Spinal cord (tissue), 10 donors: ENCODE results near the gene HUS1B. TPM values are rescaled to one million over a fixed set of nuclear protein-coding genes. Genes with fewer than 3 reads are reported as not detected.

Source experiments
- DNase-seq, 6 donors: peaks; one replicate each; pipeline versions ENCODE4 v3.0.0 to v3.0.0-alpha.2; 2013 to 2015; ENCODE audit warnings: low spot score in 6 of 6, low read depth in 4 of 6
- H3K27ac ChIP-seq: one replicate; pipeline ENCODE4 v1.5.1; 2013; ENCODE audit warnings: low read depth, low read length, control low read depth
- H3K27me3 ChIP-seq: one replicate; pipeline ENCODE4 v1.6.1; 2013; ENCODE audit warnings: low read length; ENCODE audit not compliant: control insufficient read depth, insufficient read depth
- H3K36me3 ChIP-seq: one replicate; pipeline ENCODE4 v1.6.1; 2013; ENCODE audit warnings: low read length; ENCODE audit not compliant: control insufficient read depth, insufficient read depth
- H3K4me1 ChIP-seq: one replicate; pipeline ENCODE4 v1.6.1; 2013; ENCODE audit warnings: low read length; ENCODE audit not compliant: control insufficient read depth, insufficient read depth
- H3K4me3 ChIP-seq: one replicate; pipeline ENCODE4 v1.5.1; 2013; ENCODE audit warnings: low read depth, low read length, control low read depth
- H3K9me3 ChIP-seq: one replicate; pipeline ENCODE4 v1.6.1; 2013; ENCODE audit warnings: low read length; ENCODE audit not compliant: control insufficient read depth, insufficient read depth
- WGBS: methylation state at CpG from one replicate; pipeline ENCODE4 v1.1.5; 2013; ENCODE audit warnings: missing lambda C conversion rate; ENCODE audit not compliant: insufficient coverage; 5-methylcytosine and 5-hydroxymethylcytosine counted together
- long read RNA-seq, 4 donors: transcript quantifications; one replicate each; lab custom pipeline, GENCODE V29; 2026
- polyA plus RNA-seq, 2 donors: library from polyadenylated mRNA; unstranded; fragments of 120-200 nt; gene quantifications; one replicate each; pipeline ENCODE4 v1.2.1, GENCODE V29; 2013; ENCODE audit not compliant: insufficient read length in 2 of 2
- total RNA-seq, 2 donors: library from RNA; depleted of rRNA in 1 of 2; stranded (reverse); fragments of 120-200 nt in 1 of 2; fragments of >200 nt in 1 of 2; gene quantifications; one replicate each; pipeline versions ENCODE4 v1.2.3 to v1.2.4, GENCODE V29; 2013 to 2014
- donor health status: healthy.

The HUS1B gene
- total RNA-seq: under 1 TPM; 0.39 to 0.99 TPM
- polyA plus RNA-seq: under 1 TPM in 1 of 2 donors, not detected in 1; 0.41 TPM
- long read RNA-seq, donor 1: 0 reads
- long read RNA-seq, donor 2, partial matches to known transcripts: 0 of 1 reads
- long read RNA-seq, donor 2, other reads (novel, unspliced or antisense): 0 of 1 reads
- long read RNA-seq, donor 3: 0 reads
- long read RNA-seq, donor 4, partial matches to known transcripts: 0 of 1 reads
- long read RNA-seq, donor 4, other reads (novel, unspliced or antisense): 0 of 1 reads

DNA sequence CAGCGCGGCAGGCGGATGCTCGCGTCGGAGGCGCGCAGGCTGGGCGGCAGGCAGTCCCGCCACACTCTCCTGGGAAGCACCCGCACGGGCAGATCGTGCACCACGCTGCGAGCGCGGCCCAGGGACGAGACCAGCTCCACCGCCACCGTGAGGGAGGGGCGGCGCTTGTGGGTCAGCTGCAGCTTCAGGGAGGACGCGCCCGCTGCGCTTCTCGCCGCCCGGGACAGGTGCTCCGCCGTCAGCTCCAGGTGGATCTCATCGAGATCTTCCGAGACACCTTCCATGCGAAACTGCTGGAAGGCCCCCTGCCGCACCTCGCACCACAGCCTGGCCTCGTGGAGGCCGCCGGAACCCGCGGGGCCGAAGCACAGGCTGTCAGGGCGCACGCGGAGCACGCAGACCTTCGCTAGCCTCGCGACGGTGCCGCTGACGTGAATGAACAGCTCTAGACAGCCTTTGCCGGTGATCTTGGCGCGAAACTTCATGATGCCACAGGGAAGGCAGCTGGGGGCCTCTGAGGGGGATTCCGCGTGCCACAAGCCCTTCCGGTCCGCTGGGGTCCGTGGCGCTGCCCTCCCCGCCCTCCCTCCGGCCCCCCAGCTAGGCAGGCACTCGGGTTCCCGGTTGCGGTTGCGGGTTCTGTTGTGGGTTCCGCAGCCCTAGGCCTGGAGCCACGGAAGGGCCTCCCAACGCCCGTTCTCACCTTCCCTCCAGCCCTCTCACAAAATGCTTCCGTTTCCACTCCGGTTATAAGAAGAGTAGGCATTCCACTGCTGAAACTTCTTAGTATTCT is at the start of gene HUS1B:
Gene HUS1B, minus strand, starts transcription at position 641 of the 793 bp plus-strand sequence. Its CDS starts 156 bp downstream, at position 485.
- no peak within 1 kb of the TSS for H3K27ac ChIP-seq
- H3K4me3 ChIP-seq: no peak within 1 kb of the TSS
- H3K27me3 ChIP-seq: no peaks in the 10 kb centered on the region
- no peaks in the 10 kb centered on the region for H3K9me3 ChIP-seq
- no peaks in the 10 kb centered on the region for H3K4me1 ChIP-seq
- H3K36me3 ChIP-seq: peaks cover 10% of the 10 kb centered on the region
- DNase-seq: no peak
- 94% methylated on average over 73 of the region's 73 CpGs for WGBS

DNA sequence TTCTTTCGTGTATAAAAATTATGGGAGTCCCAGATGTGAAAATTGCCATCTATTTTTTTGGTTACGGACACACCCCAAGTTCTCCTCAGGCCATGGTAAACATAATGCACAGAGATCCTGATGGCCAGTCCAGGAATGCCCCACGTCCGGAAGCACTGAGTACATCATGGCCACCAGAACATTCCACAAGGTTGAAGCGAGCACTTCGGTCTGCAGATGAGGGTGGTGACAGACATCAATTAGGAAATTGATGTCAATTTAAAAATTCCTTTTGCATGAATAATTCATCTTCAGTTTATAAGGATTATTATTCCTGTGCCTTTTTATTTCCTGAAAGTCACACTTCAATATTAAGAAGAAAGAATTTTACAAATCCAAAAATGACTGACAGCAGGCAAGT is 49.2 kb upstream of the HUS1B start:
- no peaks in the 10 kb centered on the region for H3K36me3 ChIP-seq
- peaks cover 8% of the 10 kb centered on the region for H3K4me1 ChIP-seq
- no peak overlapping the region for H3K4me3 ChIP-seq
- no peak overlapping the region for H3K27ac ChIP-seq
- no peak for DNase-seq
- peaks cover 8% of the 10 kb centered on the region for H3K27me3 ChIP-seq
- WGBS: 100% methylated on average over 2 of the region's 6 CpGs
- no peaks in the 10 kb centered on the region for H3K9me3 ChIP-seq

DNA sequence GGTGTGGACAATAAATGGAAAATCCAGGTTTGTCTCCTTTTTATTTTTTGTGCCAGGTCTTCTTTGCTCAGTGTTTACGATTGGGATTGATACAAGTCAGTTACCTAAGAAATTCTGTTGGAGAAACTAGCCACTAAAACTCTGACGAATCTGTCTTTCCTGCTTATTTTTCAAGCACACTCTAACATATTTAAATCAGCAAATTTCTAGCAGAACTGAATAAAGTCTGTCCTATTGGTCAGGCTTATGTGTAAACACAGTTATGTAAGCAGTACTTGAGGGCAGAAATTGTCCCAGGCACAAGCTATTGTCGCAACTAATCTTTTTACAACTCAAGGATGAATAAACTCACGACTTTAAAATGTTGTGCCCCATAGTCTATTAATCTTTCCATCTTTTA is 48.1 kb upstream of the HUS1B start:
- H3K27ac ChIP-seq: no peak overlapping the region
- no peaks in the 10 kb centered on the region for H3K4me1 ChIP-seq
- no peak overlapping the region for H3K4me3 ChIP-seq
- WGBS: 0% methylated on average over 1 of the region's 4 CpGs
- no peak for DNase-seq
- H3K27me3 ChIP-seq: peaks cover 8% of the 10 kb centered on the region
- H3K36me3 ChIP-seq: no peaks in the 10 kb centered on the region
- no peaks in the 10 kb centered on the region for H3K9me3 ChIP-seq

DNA sequence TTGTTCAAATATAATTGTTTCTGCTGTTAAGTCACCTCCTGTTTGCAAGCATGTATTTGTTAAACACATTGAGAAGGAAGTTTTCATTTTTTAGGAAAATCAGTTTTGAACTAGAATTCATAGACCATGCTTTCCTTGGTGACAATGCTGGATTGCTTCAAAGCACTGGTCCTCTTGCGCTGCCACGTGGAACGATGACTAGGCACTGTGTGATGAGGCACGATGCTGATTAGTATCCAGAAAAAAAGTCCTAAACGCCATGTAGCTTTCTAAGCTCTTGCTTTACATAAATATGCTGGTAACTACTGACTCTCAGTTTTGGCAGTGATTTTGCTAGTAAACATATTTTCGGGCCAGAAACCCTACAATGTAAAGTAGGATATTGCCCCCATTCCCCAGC is 47.1 kb upstream of the HUS1B start:
- H3K4me1 ChIP-seq: no peaks in the 10 kb centered on the region
- WGBS: 96% methylated on average over 4 of the region's 6 CpGs

DNA sequence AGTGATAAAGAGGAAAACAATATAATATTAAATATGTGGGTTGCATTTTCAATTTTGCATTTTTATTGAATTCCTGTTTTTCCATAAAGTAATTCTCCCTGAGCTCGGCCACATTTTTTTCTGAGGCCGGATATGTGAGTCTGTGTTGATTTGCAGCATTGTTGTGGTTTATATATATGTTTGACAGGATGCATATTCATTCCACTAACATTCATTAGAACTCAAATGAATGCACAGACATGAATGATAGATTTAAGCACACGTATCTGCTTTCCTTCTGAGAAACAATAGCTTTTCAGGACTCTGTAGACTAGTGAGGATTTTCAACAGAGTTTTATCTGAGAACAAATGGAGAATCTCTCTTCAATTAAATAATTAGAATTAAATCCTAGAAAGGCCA is 46.7 kb upstream of the HUS1B start:
- Histone ChIP-seq H3K27me3 (peaks cover 6% of the 10 kb centered on the region), H3K27ac (no peak overlapping the region), H3K4me1 (peaks cover 3% of the 10 kb centered on the region), H3K9me3 (no peaks in the 10 kb centered on the region), H3K4me3 (no peak overlapping the region), H3K36me3 (no peaks in the 10 kb centered on the region)
- no CpG with 5 or more reads among the region's 3 CpGs for WGBS
- DNase-seq: no peak

More for the DNA sequence above, 47.1 kb upstream of the HUS1B start:
- DNase-seq: peak in 1 of 6 donors; percentile 44
- no peak overlapping the region for H3K27ac ChIP-seq
- no peaks in the 10 kb centered on the region for H3K9me3 ChIP-seq
- H3K36me3 ChIP-seq: no peaks in the 10 kb centered on the region
- peaks cover 6% of the 10 kb centered on the region for H3K27me3 ChIP-seq
- H3K4me3 ChIP-seq: no peak overlapping the region

DNA sequence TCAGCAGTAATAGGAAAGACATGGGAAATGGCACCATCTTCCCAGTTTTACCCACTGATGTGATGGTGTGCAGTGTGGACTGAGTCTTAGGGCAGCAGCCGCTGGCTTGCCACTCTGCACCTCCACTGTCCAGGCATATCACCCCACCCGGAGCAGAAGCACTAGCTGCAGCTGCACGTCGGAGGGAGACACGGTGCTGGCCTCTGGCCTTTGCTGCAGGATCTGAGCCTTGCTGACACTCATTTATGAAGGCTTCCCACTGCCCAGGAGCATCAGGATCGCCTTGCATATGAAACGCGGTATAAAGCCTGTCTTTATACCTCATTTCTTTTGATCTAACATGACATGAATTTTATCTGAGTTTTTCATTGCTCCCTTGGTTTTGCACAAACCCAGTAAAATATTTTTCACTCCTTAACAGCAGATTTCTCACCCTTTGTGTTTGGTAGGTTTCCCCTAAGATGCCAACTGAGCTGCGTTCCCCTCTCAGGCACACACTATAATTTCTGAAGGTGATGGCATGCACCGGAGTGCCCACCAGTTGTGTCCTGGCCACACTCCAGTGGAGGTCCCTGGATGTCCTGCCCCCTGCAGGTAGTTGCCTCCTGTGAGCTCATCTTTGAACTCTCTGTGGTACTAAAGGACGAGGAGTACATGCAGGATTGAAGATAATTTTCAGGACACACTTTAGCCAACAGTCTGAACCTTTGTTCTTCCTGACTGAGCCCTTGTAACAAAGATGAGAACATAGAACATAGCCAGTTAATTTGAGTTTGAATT is 45.0 kb upstream of the HUS1B start:
- H3K27me3 ChIP-seq: no peaks in the 10 kb centered on the region
- H3K36me3 ChIP-seq: no peaks in the 10 kb centered on the region
- 53% methylated on average over 9 of the region's 11 CpGs for WGBS
- DNase-seq: no peak
- no peaks in the 10 kb centered on the region for H3K9me3 ChIP-seq
- peaks cover 4% of the 10 kb centered on the region for H3K4me1 ChIP-seq
- no peak overlapping the region for H3K4me3 ChIP-seq
- no peak overlapping the region for H3K27ac ChIP-seq

DNA sequence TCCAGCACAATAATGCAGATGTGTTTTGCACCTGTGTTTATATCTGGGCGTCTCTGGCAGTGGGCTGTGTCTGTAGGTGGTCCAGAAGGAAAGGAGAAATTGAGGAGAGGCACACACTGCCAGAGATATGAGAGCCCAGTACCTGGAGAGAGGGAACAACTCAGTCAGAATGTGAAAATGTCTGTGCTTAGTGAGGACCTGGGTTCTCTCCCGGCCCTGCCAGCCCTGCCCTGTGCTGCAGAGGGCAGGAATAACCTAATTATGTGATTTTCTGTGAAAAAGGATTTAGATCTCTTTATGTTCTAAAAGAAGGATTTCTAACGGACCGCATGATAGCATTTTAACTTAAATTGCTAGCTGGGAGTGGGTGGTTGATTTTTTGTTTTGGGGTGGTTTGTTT is 44.3 kb upstream of the HUS1B start:
- peaks cover 4% of the 10 kb centered on the region for H3K4me1 ChIP-seq
- H3K27ac ChIP-seq: no peak overlapping the region
- peak in 1 of 6 donors; percentile 48 for DNase-seq
- no peaks in the 10 kb centered on the region for H3K27me3 ChIP-seq
- H3K9me3 ChIP-seq: no peaks in the 10 kb centered on the region
- no peak overlapping the region for H3K4me3 ChIP-seq
- H3K36me3 ChIP-seq: no peaks in the 10 kb centered on the region
- 75% methylated on average over 4 of the region's 4 CpGs for WGBS

DNA sequence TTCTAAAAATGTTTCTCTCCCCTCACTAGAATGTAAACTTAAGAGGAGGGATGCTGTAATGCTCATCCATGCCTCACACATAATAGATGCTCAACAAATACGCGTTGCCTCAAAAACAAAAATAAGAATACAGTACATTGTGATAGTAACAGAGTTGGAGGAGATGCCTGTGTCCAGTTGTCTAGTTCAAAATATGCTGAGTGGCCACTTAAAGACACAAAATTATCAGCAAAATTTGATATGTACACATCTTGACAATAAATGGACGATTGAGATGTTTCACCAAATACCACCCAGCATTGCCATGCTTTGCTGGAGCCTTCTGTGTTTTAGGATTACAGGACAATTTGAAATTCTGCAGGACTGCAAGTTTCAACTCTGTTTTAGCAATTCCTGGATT is 43.6 kb upstream of the HUS1B start:
- WGBS: no CpG with 5 or more reads among the region's 3 CpGs

DNA sequence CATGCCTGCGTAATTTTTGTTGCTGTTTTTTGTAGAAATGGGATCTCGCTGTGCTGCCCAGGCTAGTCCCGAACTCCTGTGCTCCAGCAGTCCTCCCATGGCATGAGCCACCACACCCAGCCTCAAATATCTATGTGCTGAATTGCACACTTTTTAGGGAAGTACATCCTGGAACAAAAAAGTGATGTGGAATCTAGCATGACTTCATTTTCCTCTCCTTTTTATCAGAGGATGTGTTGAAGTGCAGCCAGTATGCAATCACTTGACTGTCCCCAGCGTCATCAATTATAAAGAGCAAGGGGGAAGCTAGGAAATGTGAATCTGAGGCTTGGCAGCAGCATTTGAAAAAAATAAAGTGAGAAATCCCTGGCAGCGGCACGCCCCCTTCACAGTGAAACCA is 42.4 kb upstream of the HUS1B start:
- no peak overlapping the region for H3K4me3 ChIP-seq
- no peaks in the 10 kb centered on the region for H3K9me3 ChIP-seq
- peak overlapping the region; percentile 7 for H3K27ac ChIP-seq
- no peaks in the 10 kb centered on the region for H3K36me3 ChIP-seq
- H3K4me1 ChIP-seq: peaks cover 4% of the 10 kb centered on the region
- peak in 1 of 6 donors; percentile 34 for DNase-seq
- no peaks in the 10 kb centered on the region for H3K27me3 ChIP-seq
- 44% methylated on average over 2 of the region's 6 CpGs for WGBS

More for the DNA sequence above, 43.6 kb upstream of the HUS1B start:
- H3K4me1 ChIP-seq: peaks cover 4% of the 10 kb centered on the region
- H3K27ac ChIP-seq: no peak overlapping the region
- no peak overlapping the region for H3K4me3 ChIP-seq
- no peak for DNase-seq
- no peaks in the 10 kb centered on the region for H3K9me3 ChIP-seq
- no peaks in the 10 kb centered on the region for H3K36me3 ChIP-seq
- H3K27me3 ChIP-seq: no peaks in the 10 kb centered on the region
